Measurements from ENCODE around the gene WDR5.
"Not testable (repeated sequence)": the region's sequence is repeated elsewhere in the genome, so short reads cannot be mapped to it uniquely, and the experiment has no call there.

The WDR5 gene

GRCh38 chr9:134135343-134136117 is at the start of gene WDR5:
TSS of gene WDR5 (plus strand) at chr9:134136082. CDS start at chr9:134139878, 3,796 bp downstream.
- peak; percentile 87 to 88 for DNase-seq

- DNase-seq: no peak
Measured at GRCh38 chr9:134088063-134088725, 47.7 kb upstream of the WDR5 start.

GRCh38 chr9:134089972-134090371 is 45.9 kb upstream of the WDR5 start:
- no peak for DNase-seq

GRCh38 chr9:134099123-134099761 is 36.6 kb upstream of the WDR5 start:
- no peak for DNase-seq

- no peak for DNase-seq
Measured at GRCh38 chr9:134100040-134100439, 35.8 kb upstream of the WDR5 start.

GRCh38 chr9:134101133-134101532 is 34.7 kb upstream of the WDR5 start:
- not testable (repeated sequence) for DNase-seq

- no peak for DNase-seq
Measured at GRCh38 chr9:134101623-134102149, 34.2 kb upstream of the WDR5 start.

GRCh38 chr9:134103391-134103998 is 32.4 kb upstream of the WDR5 start:
- no peak for DNase-seq

GRCh38 chr9:134111064-134111463 is 24.8 kb upstream of the WDR5 start:
- no peak for DNase-seq

GRCh38 chr9:134112561-134112960 is 23.3 kb upstream of the WDR5 start:
- DNase-seq: no peak

- not testable (repeated sequence) for DNase-seq
Measured at GRCh38 chr9:134118972-134119371, 16.9 kb upstream of the WDR5 start.

GRCh38 chr9:134123764-134124128 is 12.1 kb upstream of the WDR5 start:
- DNase-seq: no peak

GRCh38 chr9:134125413-134126095 is 10.3 kb upstream of the WDR5 start:
- DNase-seq: no peak

- no peak for DNase-seq
Measured at GRCh38 chr9:134126373-134126772, 9.5 kb upstream of the WDR5 start.

- no peak for DNase-seq
Measured at GRCh38 chr9:134127065-134127580, 8.8 kb upstream of the WDR5 start.

- DNase-seq: no peak
Measured at GRCh38 chr9:134127616-134128015, 8.3 kb upstream of the WDR5 start.

GRCh38 chr9:134128727-134129679 is 6.9 kb upstream of the WDR5 start:
- no peak for DNase-seq

- no peak for DNase-seq
Measured at GRCh38 chr9:134130503-134131375, 5.1 kb upstream of the WDR5 start.

- DNase-seq: no peak
Measured at GRCh38 chr9:134131471-134132207, 4.2 kb upstream of the WDR5 start.

All from hippocampal formation (tissue), 2 donors.